Measurements from ENCODE around the gene GAL3ST2.
"Not testable (repeated sequence)": the region's sequence is repeated elsewhere in the genome, so short reads cannot be mapped to it uniquely, and the experiment has no call there.

GAL3ST2 gene

GRCh38 chr2:241748468-241749256 is 28.0 kb upstream of the GAL3ST2 start:
- DNase-seq = no peak

- DNase-seq = no peak
Observed at GRCh38 chr2:241750076-241750840, 26.4 kb upstream of the GAL3ST2 start.

GRCh38 chr2:241751152-241751551 is 25.5 kb upstream of the GAL3ST2 start:
- DNase-seq = no peak

- DNase-seq = no peak
Observed at GRCh38 chr2:241751776-241752175, 24.8 kb upstream of the GAL3ST2 start.

- DNase-seq = no peak
Observed at GRCh38 chr2:241752253-241752652, 24.4 kb upstream of the GAL3ST2 start.

GRCh38 chr2:241752689-241753276 is 23.8 kb upstream of the GAL3ST2 start:
- no peak for DNase-seq

GRCh38 chr2:241753493-241753892 is 23.1 kb upstream of the GAL3ST2 start:
- DNase-seq = no peak

GRCh38 chr2:241754042-241754441 is 22.6 kb upstream of the GAL3ST2 start:
- no peak for DNase-seq

GRCh38 chr2:241755166-241755565 is 21.5 kb upstream of the GAL3ST2 start:
- no peak for DNase-seq

- DNase-seq = no peak
Observed at GRCh38 chr2:241755777-241756176, 20.8 kb upstream of the GAL3ST2 start.

- no peak for DNase-seq
Observed at GRCh38 chr2:241759067-241759807, 17.4 kb upstream of the GAL3ST2 start.

GRCh38 chr2:241759893-241760292 is 16.7 kb upstream of the GAL3ST2 start:
- DNase-seq = not testable (repeated sequence)

GRCh38 chr2:241760301-241760771 is 16.3 kb upstream of the GAL3ST2 start:
- DNase-seq = no peak

GRCh38 chr2:241762321-241762932 is 14.2 kb upstream of the GAL3ST2 start:
- peak; percentile 14 for DNase-seq

GRCh38 chr2:241762933-241763369 is 13.7 kb upstream of the GAL3ST2 start:
- no peak for DNase-seq

GRCh38 chr2:241763551-241764274 is 12.9 kb upstream of the GAL3ST2 start:
- DNase-seq = no peak

- no peak for DNase-seq
Observed at GRCh38 chr2:241764275-241765241, 12.1 kb upstream of the GAL3ST2 start.

GRCh38 chr2:241767464-241768250 is 9.0 kb upstream of the GAL3ST2 start:
- no peak for DNase-seq

GRCh38 chr2:241768251-241768711 is 8.3 kb upstream of the GAL3ST2 start:
- DNase-seq = no peak

- no peak for DNase-seq
Observed at GRCh38 chr2:241768850-241769249, 7.8 kb upstream of the GAL3ST2 start.

Measured in activated CD4-positive, CD25-positive, alpha-beta regulatory T cell treated with anti-CD3 and anti-CD28 coated beads, Interleukin-2, amount 50 U/mL, for 72 hours (primary cell).